Left cardiac atrium (tissue), 4 donors: ENCODE measurements around the gene IER2. TPM values are rescaled to one million over a fixed set of nuclear protein-coding genes. Genes with fewer than 3 reads are reported as not detected.

Source experiments
- ATAC-seq, 2 donors: fragments of 200-7000 bp; cut with Tn5 transposase; one replicate each; pipeline ENCODE4 v1.9.1; 2020; ENCODE audit warnings: mild to moderate bottlenecking in 2 of 2, moderate library complexity in 2 of 2
- DNase-seq: peaks from one replicate; pipeline ENCODE4 v3.0.0-alpha.2; 2020
- intact Hi-C, 2 donors: fragments of 100-400 bp; cut with DNase I; formaldehyde crosslinking; loops; one replicate each; pipeline versions ENCODE4 v1.14.1 to v1.15.1; 2022 to 2023
- total RNA-seq, 2 donors: library from RNA; stranded (reverse); fragmentation: NEBNext Ultra II Directional; extraction: Animal tissue kit (Norgen Biotek cat#: 25700); gene quantifications; one replicate each; pipeline ENCODE4 v1.2.1, GENCODE V29; 2021
- donor health status: DM: no; HTN: yes; CAD: no.
- donor health status: DM: no; HTN: yes; CAD: no; lungs with severe emphysema.
- donor health status: DM: yes; HTN: yes; CAD: no.
- donor health status: Dilated cardiomyopathy.

IER2 gene
- total RNA-seq, 2 donors from 2014 or later: 36.9 to 61.3 TPM

- intact Hi-C loops: no loop called here
- DNase-seq: no peak
- peak; percentile 1 to 2 for ATAC-seq
Observed at GRCh38 chr19:13117176-13117771, 32.9 kb upstream of the IER2 start.

DNA sequence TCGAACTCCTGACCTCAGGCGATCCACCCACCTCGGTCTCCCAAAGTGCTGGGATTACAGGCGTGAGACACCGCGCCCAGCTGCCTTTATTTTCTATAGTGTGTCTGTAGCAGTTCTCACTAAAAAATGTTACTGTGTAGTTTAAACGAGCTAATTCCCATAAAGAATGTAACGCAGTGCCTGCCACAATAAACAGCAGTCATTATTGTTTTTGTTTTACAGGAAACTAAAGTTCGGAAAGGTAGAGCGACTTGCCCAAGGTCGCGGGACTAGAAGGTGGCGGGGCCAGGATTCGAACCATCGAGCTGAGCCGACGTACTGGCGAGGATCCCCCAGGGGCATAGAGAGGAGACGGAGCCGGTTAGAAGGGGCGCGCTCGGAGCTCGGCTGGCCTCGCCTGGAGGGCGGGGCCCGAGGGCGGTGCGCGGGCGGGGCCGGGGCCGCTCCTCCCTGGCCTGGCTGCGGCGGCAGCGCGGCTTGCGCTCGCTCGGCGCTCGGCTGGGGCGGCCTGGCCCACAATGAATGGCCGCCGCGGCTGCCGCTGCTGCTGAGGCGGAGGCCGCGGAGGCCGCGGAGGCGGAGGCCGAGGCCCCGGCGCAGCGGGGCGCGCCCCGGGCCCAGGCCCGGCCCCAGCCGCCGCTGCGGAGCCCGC, 32.3 kb upstream of the IER2 start, which contains the start of gene NACC1:
TSS of gene NACC1 (plus strand) at position 493 of the 652 bp plus-strand sequence. CDS start 16,944 bp downstream, outside the sequence.
- ATAC-seq: peak; percentile 95 to 98
- peak; percentile 91 for DNase-seq
- intact Hi-C loops: no loop called here

GRCh38 chr19:13118424-13119193, 31.6 kb upstream of the IER2 start:
- intact Hi-C loops: no loop called here

GRCh38 chr19:13119627-13120026, 30.6 kb upstream of the IER2 start:
- ATAC-seq (no peak), DNase-seq (no peak)
- intact Hi-C loops: no loop called here

More at GRCh38 chr19:13118424-13119193, 31.6 kb upstream of the IER2 start:
- peak in 1 of 2 donors; percentile 19 for ATAC-seq
- DNase-seq: peak; percentile 59

- no peak for ATAC-seq
- intact Hi-C loops: no loop called here
- DNase-seq: no peak
Observed at GRCh38 chr19:13120031-13120430, 30.2 kb upstream of the IER2 start.

DNA sequence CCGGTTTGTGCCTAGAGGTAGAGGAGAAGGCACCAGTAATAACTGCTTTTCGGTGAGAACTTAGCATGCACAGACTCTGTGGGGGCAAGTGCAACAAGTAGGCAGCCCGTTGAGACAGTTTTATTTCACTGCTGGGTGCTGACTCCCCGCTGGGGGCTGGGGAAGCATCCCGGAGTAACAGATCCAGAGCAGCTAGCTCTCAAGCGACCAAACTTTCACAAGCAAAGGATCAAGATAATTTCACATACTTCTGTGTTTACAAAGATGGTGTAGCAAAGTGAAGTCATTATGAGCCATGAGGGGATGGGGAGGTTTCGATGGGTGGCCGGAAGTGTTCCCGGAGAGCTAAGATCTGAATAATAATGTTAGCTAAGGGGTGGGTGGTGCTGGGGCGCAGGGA, 29.4 kb upstream of the IER2 start:
- DNase-seq (no peak), ATAC-seq (no peak)
- intact Hi-C loops: no loop called here

DNA sequence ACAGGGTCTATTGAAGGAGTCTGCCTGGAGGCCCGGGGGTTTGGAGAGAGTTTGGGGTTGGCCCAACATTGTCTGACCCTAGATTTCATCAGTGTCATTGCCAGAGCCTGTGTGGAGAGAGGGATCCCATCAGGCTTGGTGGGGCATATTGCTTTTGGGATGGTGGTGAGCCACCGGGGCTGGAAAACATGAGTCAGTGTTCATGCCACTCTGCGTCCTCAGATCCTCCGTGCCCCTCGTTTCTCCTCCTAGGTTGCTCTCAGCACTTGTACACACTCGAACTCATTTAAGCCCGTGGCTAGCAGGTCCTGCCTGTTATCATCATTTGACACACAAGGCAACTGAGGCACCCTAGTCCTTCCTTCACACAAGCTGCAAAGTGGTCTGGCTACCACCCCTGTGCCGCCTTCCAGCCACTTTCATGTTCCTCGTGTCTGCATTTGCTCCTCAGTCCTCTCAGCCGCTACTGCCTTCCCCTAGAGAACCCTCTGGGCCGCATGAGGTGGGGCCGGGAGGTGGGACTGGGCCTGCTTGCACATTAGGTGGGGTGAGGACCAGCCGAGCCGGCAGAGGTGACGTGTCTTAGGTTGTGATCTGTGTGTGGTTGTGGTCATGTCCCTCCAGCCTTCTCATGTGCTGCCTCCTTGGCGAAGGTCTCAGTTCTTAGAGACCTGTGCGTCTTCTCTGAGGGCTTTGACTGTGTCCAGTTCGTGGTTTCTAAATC, 28.5 kb upstream of the IER2 start:
- ATAC-seq: no peak
- intact Hi-C loops: no loop called here
- no peak for DNase-seq

DNA sequence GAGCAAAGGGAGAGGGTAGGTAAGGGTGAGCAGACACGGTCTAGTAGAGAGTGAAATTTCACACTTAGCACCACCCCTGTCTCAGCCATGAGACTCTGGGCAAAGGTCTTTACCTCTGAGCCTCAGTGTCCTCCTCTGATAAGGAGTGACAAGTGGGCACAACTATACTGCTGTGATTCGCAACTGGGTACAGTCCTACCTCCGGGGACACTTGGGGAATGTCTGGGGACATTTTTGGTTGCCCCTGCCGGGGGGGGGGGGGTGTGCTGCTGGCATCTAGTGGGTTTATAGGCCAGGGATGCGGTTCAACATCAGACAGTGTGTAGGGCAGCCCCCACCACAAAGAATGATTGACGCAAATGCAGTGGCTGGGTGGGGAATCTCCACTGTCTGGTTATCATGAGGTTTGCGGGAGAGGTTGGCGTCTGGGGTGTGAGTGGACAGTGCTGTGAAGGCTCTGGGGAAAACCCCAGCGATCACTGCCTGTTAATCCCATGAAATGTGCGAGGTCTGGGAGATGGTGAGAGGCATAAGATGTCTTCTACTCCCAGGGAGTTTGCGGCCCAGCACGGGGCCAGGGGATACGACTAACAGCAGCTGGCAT, 27.8 kb upstream of the IER2 start:
- ATAC-seq (no peak), DNase-seq (no peak)
- intact Hi-C loops: no loop called here

DNA sequence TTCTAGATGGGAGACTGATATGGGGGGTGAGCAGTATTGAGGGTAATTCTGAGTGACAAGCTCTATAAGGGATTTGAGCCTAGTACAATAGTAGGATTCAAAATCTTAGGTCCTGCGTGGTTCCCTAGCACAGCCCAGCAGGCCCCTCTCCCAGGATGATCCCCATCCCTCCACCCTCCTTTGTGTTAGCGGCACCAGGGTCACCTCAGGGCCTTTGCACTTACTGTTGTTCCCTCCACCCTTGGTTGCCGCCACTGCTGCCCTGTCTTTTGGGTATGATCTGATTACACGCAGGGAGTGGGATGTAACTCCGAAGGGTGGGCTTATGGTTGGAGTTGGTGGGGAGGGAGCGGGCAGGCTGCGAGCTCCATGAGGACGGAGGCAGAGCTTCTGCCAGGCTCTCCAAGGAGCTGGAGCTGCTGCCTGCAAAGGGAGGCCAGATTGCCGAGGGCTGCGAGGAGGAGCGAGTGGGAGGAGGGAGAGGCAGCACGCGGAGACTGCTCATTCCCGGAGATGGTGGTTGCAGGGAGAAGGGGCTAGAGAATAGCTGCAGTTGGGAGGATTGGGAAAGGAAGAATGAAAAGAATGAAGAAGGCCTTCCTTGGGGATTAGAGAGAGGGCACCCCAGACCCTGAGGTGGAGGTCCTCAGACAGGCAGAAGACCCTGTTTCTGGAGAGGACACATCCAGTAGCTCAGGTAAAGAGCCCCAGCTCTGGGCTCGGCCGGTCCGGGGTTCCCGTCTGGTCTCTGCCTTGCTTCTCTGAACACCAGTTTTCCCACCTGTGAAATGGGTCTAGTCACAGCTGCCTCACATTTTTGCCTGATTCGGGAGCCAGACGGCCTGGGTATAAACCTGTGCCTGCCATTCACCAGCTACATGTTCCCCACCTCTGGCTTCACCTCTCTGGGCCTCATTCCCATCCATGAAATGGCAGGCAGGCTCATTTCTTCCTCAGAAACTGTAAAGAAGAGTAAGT, 26.9 kb upstream of the IER2 start:
- intact Hi-C loops: no loop called here
- DNase-seq: no peak

DNA sequence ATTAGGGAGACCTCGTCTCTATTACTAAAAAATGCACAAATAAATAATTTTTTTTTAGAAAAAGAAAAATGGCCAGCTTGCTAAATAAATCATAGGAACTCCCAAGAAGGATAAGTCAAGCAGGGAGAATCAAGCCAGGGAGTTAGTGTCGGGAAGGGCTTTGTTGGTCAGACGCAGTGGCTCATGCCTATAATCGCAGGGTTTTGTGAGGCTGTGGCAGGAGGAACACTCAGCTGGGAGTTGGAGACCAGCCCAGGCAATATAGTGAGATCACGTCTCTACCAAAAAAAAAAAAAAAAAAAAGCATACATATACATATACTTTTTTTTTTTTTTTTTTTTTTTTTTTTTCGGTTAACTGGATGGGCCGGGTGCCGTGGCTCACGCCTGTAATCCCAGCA, 23.2 kb upstream of the IER2 start:
- intact Hi-C loops: no loop called here
- ATAC-seq: no peak
- no peak for DNase-seq

More for the DNA sequence above, 26.9 kb upstream of the IER2 start:
- no peak for ATAC-seq

DNA sequence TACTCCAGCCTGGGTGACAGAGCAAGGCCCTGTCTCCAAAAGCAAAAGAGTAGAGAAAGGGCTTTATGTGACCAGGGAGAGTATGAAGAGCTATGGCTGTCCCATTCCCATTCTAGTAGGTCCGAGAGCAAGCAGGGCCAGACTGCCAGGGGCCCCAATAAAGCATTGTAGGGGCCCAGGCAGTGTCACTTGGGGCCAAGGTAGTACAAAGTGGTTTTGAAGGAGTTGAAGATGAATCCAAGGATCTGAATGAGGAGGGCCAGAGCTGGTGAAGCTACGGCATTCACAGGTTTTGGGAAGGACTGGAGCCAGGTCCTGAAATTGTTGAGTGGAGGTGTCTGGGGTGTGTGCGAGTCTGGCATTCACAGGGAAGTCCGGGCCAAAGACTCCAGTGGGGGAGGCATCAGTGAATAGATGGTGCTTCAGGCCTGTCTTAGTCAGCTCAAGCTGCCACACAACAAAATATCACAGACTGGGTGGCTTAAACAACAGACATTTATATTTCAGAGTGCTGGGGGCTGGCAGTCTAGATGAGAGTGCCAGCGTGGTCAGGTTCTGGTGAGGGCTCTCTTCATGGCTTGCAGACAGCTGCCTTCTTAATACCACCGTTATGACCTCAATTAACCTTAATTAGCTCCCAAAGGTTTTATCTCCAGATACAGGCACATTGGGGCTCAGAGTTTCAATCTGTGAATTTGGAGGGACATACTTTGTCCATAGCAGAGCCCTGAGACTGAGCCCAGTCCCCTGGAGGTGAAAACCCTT, 22.2 kb upstream of the IER2 start:
- DNase-seq (no peak), ATAC-seq (no peak)
- intact Hi-C loops: no loop called here

GRCh38 chr19:13128583-13128982, 21.6 kb upstream of the IER2 start:
- intact Hi-C loops: no loop called here
- no peak for ATAC-seq
- no peak for DNase-seq

DNA sequence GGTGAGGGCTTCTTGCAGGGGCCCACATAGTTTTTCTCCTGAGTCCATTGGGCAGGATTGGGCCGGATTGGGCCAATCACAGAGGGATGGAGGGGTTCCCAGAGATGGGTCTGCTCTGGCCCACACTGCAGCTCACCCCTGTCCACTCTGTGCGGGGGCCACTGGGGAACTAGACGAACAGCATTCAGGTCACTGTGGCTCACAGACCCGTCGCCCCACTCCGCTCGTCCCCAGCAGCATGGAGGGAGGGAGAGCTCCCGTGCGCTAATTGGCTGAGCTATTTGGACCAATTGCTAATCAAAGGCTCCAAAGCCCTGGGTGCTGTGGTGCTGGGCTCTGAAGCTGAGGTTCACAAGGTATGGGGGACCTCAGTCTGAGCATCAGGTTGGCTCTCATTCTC, 20.8 kb upstream of the IER2 start:
- ATAC-seq (no peak), DNase-seq (no peak)
- intact Hi-C loops: no loop called here

DNA sequence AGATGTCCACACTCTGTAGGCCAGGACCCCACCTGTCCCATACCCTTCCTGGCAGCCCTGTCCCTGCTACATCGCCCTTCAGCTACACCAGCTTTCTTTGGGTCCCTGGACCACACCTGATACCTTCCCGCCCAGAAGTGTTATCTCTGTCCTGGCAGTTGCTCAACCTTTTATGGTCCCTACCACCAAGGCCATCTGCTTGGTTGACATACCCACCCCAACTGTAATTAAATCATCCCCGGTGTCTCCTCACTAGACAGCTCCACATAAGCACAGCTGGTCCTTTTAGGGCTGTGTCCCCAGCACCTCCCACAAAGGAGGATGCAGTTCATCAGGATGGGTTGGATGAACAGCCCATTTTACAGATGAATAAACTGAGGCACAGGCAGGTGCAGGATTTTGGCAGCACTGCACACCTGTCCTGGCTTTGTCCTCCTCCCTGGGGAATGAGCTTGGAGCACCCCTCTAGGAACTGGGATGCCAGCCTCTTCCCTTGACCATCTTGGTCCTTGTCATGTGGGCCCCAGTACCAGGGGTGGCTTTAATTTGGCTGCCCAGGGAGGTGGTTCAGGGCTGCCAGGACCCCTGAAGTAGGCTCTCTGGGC, 19.2 kb upstream of the IER2 start:
- intact Hi-C loops: no loop called here
- DNase-seq: no peak
- no peak for ATAC-seq

- DNase-seq (no peak), ATAC-seq (no peak)
- intact Hi-C loops: no loop called here
Observed at GRCh38 chr19:13132471-13133180, 17.6 kb upstream of the IER2 start.

DNA sequence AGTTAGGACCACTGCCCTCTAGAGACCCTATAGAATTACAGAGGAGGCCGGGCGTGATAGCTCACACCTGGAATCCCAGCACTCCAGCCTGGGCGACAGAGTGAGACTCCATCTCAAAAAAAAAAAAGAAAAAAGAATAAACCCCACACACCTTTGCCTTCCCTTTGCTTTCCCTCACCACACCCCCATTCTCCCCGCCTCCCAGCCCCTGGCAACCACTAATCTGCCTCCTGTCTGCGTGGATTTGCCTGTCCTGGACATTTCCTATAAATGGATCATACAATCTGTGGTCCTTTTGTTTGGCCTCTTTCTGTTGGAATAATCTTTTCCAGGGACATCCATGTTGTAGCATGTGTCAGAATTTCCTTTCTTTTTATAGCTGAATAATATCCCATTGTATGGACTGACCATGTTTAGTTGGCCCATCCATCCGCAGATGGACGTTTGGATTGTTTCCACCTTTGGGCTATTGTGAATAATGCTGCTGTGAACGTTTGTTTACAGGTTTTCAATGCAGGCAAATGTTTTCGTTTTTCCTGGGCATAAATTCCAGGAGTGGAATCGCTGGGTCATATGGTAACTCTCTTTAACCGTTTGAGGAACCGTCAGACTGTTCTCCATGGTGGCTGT, 16.9 kb upstream of the IER2 start:
- no peak for DNase-seq
- no peak for ATAC-seq
- intact Hi-C loops: no loop called here
